Measurements from ENCODE around the gene TMEM135.

The TMEM135 gene

GRCh38 chr11:87015645-87016044, 22.1 kb upstream of the TMEM135 start:
- no peaks in the 10 kb centered on the region for H3K27me3 ChIP-seq (ENCODE audit: insufficient read depth, low read depth)
- no peak for TF ChIP-seq CTCF (conservative IDR thresholded peaks at IDR 0.05; ENCODE audit: low read depth, low read length)
- no peak overlapping the region for H3K4me3 ChIP-seq (IDR thresholded peaks at IDR 0.05; ENCODE audit: insufficient read depth, low read depth, low read length)
- H2AFZ ChIP-seq (ENCODE audit: low read depth): no peak overlapping the region
- no peak overlapping the region for H3K4me2 ChIP-seq
- H3K36me3 ChIP-seq (ENCODE audit: insufficient read depth): no peaks in the 10 kb centered on the region
- H3K9ac ChIP-seq: no peak overlapping the region
- no peaks in the 10 kb centered on the region for H3K4me1 ChIP-seq (ENCODE audit: low read depth, poor library complexity, severe bottlenecking)
- H4K20me1 ChIP-seq (ENCODE audit: insufficient read depth): no peaks in the 10 kb centered on the region
- no peaks in the 10 kb centered on the region for H3K79me2 ChIP-seq (ENCODE audit: insufficient read depth, low read depth)
- no peak overlapping the region for H3K27ac ChIP-seq

GRCh38 chr11:87019613-87020271, 18.0 kb upstream of the TMEM135 start:
- Histone ChIP-seq H3K79me2 (ENCODE audit: insufficient read depth, low read depth) (no peaks in the 10 kb centered on the region), H3K27me3 (ENCODE audit: insufficient read depth, low read depth) (no peaks in the 10 kb centered on the region), H3K9ac (no peak overlapping the region), H3K36me3 (ENCODE audit: insufficient read depth) (no peaks in the 10 kb centered on the region), H3K4me2 (no peak overlapping the region), H4K20me1 (ENCODE audit: insufficient read depth) (no peaks in the 10 kb centered on the region), H3K27ac (no peak overlapping the region), H2AFZ (ENCODE audit: low read depth) (no peak overlapping the region), H3K4me3 (IDR thresholded peaks at IDR 0.05; ENCODE audit: insufficient read depth, low read depth, low read length) (no peak overlapping the region), H3K4me1 (ENCODE audit: low read depth, poor library complexity, severe bottlenecking) (no peaks in the 10 kb centered on the region)
- no peak for TF ChIP-seq CTCF (conservative IDR thresholded peaks at IDR 0.05; ENCODE audit: low read depth, low read length)

- no peak for TF ChIP-seq CTCF (conservative IDR thresholded peaks at IDR 0.05; ENCODE audit: low read depth, low read length)
- H3K36me3 ChIP-seq (ENCODE audit: insufficient read depth): no peaks in the 10 kb centered on the region
- H3K4me2 ChIP-seq: no peak overlapping the region
- no peaks in the 10 kb centered on the region for H4K20me1 ChIP-seq (ENCODE audit: insufficient read depth)
- no peak overlapping the region for H3K9ac ChIP-seq
- H2AFZ ChIP-seq (ENCODE audit: low read depth): no peak overlapping the region
- H3K27me3 ChIP-seq (ENCODE audit: insufficient read depth, low read depth): no peaks in the 10 kb centered on the region
- H3K4me1 ChIP-seq (ENCODE audit: low read depth, poor library complexity, severe bottlenecking): no peaks in the 10 kb centered on the region
- no peak overlapping the region for H3K4me3 ChIP-seq (IDR thresholded peaks at IDR 0.05; ENCODE audit: insufficient read depth, low read depth, low read length)
- H3K27ac ChIP-seq: no peak overlapping the region
- no peaks in the 10 kb centered on the region for H3K79me2 ChIP-seq (ENCODE audit: insufficient read depth, low read depth)
These were observed 17.4 kb upstream of the TMEM135 start for GRCh38 chr11:87020336-87020735.

GRCh38 chr11:87020764-87021365, 16.9 kb upstream of the TMEM135 start:
- no peak for TF ChIP-seq CTCF (conservative IDR thresholded peaks at IDR 0.05; ENCODE audit: low read depth, low read length)
- H4K20me1 ChIP-seq (ENCODE audit: insufficient read depth): no peaks in the 10 kb centered on the region
- no peaks in the 10 kb centered on the region for H3K4me1 ChIP-seq (ENCODE audit: low read depth, poor library complexity, severe bottlenecking)
- H3K4me2 ChIP-seq: no peak overlapping the region
- H3K27ac ChIP-seq: no peak overlapping the region
- H3K36me3 ChIP-seq (ENCODE audit: insufficient read depth): no peaks in the 10 kb centered on the region
- no peaks in the 10 kb centered on the region for H3K79me2 ChIP-seq (ENCODE audit: insufficient read depth, low read depth)
- no peaks in the 10 kb centered on the region for H3K27me3 ChIP-seq (ENCODE audit: insufficient read depth, low read depth)
- no peak overlapping the region for H2AFZ ChIP-seq (ENCODE audit: low read depth)
- H3K4me3 ChIP-seq (IDR thresholded peaks at IDR 0.05; ENCODE audit: insufficient read depth, low read depth, low read length): no peak overlapping the region
- no peak overlapping the region for H3K9ac ChIP-seq

Data from KMS-11 (cell line).